HEK293 (cell line): ENCODE data around the gene SYT2.

Experiments used
- CTCF ChIA-PET: fragments of 350-600 bp; formaldehyde crosslinking; extraction: SDS; loops from one replicate; lab custom pipeline; 2021; ENCODE audit warnings: antibody characterized with exemption; lab: Yijun Ruan, JAX
- POLR2A ChIA-PET: fragments of 300-600 bp; formaldehyde crosslinking; extraction: SDS; loops from one replicate; lab custom pipeline; 2020; ENCODE audit warnings: antibody characterized with exemption, inconsistent platforms; lab: Yijun Ruan, JAX
- H3K27ac ChIP-seq: fragments of 200-500 bp; sonication (Bioruptor generic); 2 replicates; pipeline ENCODE4 v1.5.1; 2014; ENCODE audit warnings: low read depth, low read length, control low read depth, inconsistent platforms; ENCODE audit errors: extremely low read depth
- H3K36me3 ChIP-seq, 2 experiments: fragments of 200-500 bp in 1 of 2; sonication (Bioruptor generic) in 1 of 2; 1 replicate in 1 of 2; 2 replicates in 1 of 2; pipeline ENCODE4 v1.5.1; 2014 to 2017; ENCODE audit warnings: inconsistent platforms in 2 of 2, low read length in 2 of 2; ENCODE audit not compliant: control insufficient read depth in 2 of 2, insufficient read depth in 1 of 2
- H3K4me1 ChIP-seq: fragments of 200-500 bp; sonication (Bioruptor generic); 2 replicates; pipeline ENCODE4 v1.5.1; 2014; ENCODE audit warnings: mild to moderate bottlenecking, low read length, inconsistent platforms; ENCODE audit not compliant: control insufficient read depth, insufficient read depth
- H3K4me3 ChIP-seq: 2 replicates; pipeline ENCODE4 v1.5.1; 2011; ENCODE audit warnings: low read depth, mild to moderate bottlenecking, control low read depth, low read length, moderate library complexity
- H3K9me3 ChIP-seq: fragments of 200-500 bp; sonication (Bioruptor generic); 2 replicates; pipeline ENCODE4 v1.5.1; 2014; ENCODE audit warnings: low read depth, low read length, inconsistent platforms; ENCODE audit not compliant: control insufficient read depth, insufficient read depth
- ELK4 ChIP-seq: IDR thresholded peaks from 2 replicates; pipeline ENCODE4 v1.6.1; 2011; ENCODE audit warnings: mild to moderate bottlenecking, low read depth, low read length, borderline replicate concordance
- HOXC10 ChIP-seq: sonication (generic); formaldehyde crosslinking; IDR thresholded peaks from 2 replicates; pipeline ENCODE4 v1.8.1; 2023; ENCODE audit warnings: mild to moderate bottlenecking, missing genetic modification reagents
- KLF9 ChIP-seq: fragments of 450-650 bp; formaldehyde crosslinking; IDR thresholded peaks from 2 replicates; pipeline ENCODE4 v1.5.1; 2016; ENCODE audit warnings: missing biosample characterization, missing genetic modification characterization, low read depth
- TCF7L2 ChIP-seq: IDR thresholded peaks from 2 replicates; pipeline ENCODE4 v1.6.1; 2011; ENCODE audit warnings: low read depth, mild to moderate bottlenecking, inconsistent platforms, low read length, moderate library complexity, borderline replicate concordance
- TRIM28 ChIP-seq: IDR thresholded peaks from 2 replicates; pipeline ENCODE4 v1.6.1; 2011; ENCODE audit warnings: low read length, control low read depth, borderline replicate concordance
- ZBTB20 ChIP-seq: fragments of 450-650 bp; formaldehyde crosslinking; IDR thresholded peaks from 2 replicates; pipeline ENCODE4 v1.5.1; 2016; ENCODE audit warnings: missing biosample characterization, missing genetic modification characterization
- ZFP41 ChIP-seq: fragments of 450-650 bp; formaldehyde crosslinking; IDR thresholded peaks from 2 replicates; pipeline ENCODE4 v1.5.1; 2016; ENCODE audit warnings: missing biosample characterization, missing genetic modification characterization, borderline replicate concordance
- ZFP69B ChIP-seq: fragments of 450-650 bp; formaldehyde crosslinking; IDR thresholded peaks from 2 replicates; pipeline ENCODE4 v1.5.1; 2016; ENCODE audit warnings: missing biosample characterization, missing genetic modification characterization
- ZNF140 ChIP-seq: fragments of 450-650 bp; formaldehyde crosslinking; IDR thresholded peaks from 2 replicates; pipeline ENCODE4 v1.5.1; 2016; ENCODE audit warnings: missing biosample characterization, missing genetic modification characterization
- ZNF157 ChIP-seq: fragments of 450-650 bp; formaldehyde crosslinking; IDR thresholded peaks from 2 replicates; pipeline ENCODE4 v1.5.1; 2016; ENCODE audit warnings: missing biosample characterization, missing genetic modification characterization
- ZNF19 ChIP-seq: fragments of 450-650 bp; formaldehyde crosslinking; IDR thresholded peaks from 2 replicates; pipeline ENCODE4; 2016; ENCODE audit warnings: missing biosample characterization, missing genetic modification characterization, low read depth
- ZNF223 ChIP-seq: fragments of 450-650 bp; formaldehyde crosslinking; IDR thresholded peaks from 2 replicates; pipeline ENCODE4 v1.5.1; 2016; ENCODE audit warnings: missing biosample characterization, missing genetic modification characterization
- ZNF248 ChIP-seq: fragments of 450-650 bp; formaldehyde crosslinking; IDR thresholded peaks from 2 replicates; pipeline ENCODE4 v1.5.1; 2017; ENCODE audit warnings: missing biosample characterization, missing genetic modification characterization
- ZNF26 ChIP-seq: fragments of 450-650 bp; formaldehyde crosslinking; IDR thresholded peaks from 2 replicates; pipeline ENCODE4 v1.5.1; 2016; ENCODE audit warnings: missing biosample characterization, missing genetic modification characterization
- ZNF488 ChIP-seq: fragments of 450-650 bp; formaldehyde crosslinking; IDR thresholded peaks from 2 replicates; pipeline ENCODE4 v1.5.1; 2016; ENCODE audit warnings: missing biosample characterization, missing genetic modification characterization
- ZNF513 ChIP-seq: fragments of 450-650 bp; IDR thresholded peaks from 2 replicates; pipeline ENCODE4 v1.5.1; 2018; ENCODE audit warnings: missing biosample characterization, missing genetic modification characterization
- ZNF580 ChIP-seq: fragments of 450-650 bp; formaldehyde crosslinking; IDR thresholded peaks from 2 replicates; pipeline ENCODE4 v1.5.1; 2016; ENCODE audit warnings: missing biosample characterization, missing genetic modification characterization
- ZNF585B ChIP-seq: fragments of 450-650 bp; formaldehyde crosslinking; IDR thresholded peaks from 2 replicates; pipeline ENCODE4 v1.5.1; 2016; ENCODE audit warnings: missing biosample characterization, missing genetic modification characterization
- ZNF624 ChIP-seq: fragments of 450-650 bp; formaldehyde crosslinking; IDR thresholded peaks from 2 replicates; pipeline ENCODE4 v1.5.1; 2017; ENCODE audit warnings: missing biosample characterization, missing genetic modification characterization
- ZNF677 ChIP-seq: fragments of 450-650 bp; IDR thresholded peaks from 2 replicates; pipeline ENCODE4 v1.5.0; 2018; ENCODE audit warnings: missing biosample characterization, mild to moderate bottlenecking, missing genetic modification characterization, moderate library complexity

The SYT2 gene

GRCh38 chr1:202685641-202686040, 24.6 kb downstream of the SYT2 start:
- CTCF ChIA-PET: interaction anchor here (1.7 to 1.9 kb wide), 2 partner anchors 27 to 34 kb away, joined by 3 to 6 read pairs; no protein-coding TSS in a partner anchor
- no peak for TF ChIP-seq ZNF248 (tag by site-specific recombination)
- TF ChIP-seq ZNF585B (tag by site-specific recombination): no peak
- TF ChIP-seq ZNF488 (tag by site-specific recombination): no peak
- no peak for TF ChIP-seq ZNF19 (tag by site-specific recombination)
- TF ChIP-seq ZBTB20 (tag by site-specific recombination): no peak
- TF ChIP-seq ZNF26 (tag by site-specific recombination): no peak
- no peak for TF ChIP-seq ZNF580 (tag by site-specific recombination)
- no peak for TF ChIP-seq TRIM28
- no peak for TF ChIP-seq ZNF223
- TF ChIP-seq, all 188 proteins: peak for 0
- POLR2A ChIA-PET: no interaction called here
- Histone ChIP-seq H3K9me3 (no peaks in the 10 kb centered on the region), H3K36me3 (no peaks in the 10 kb centered on the region), H3K4me1 (no peaks in the 10 kb centered on the region), H3K4me3 (no peak overlapping the region), H3K27ac (no peak overlapping the region)

- TF ChIP-seq ZFP41 (tag by site-specific recombination) (no peak), ZFP69B (tag by site-specific recombination) (no peak), ZNF624 (tag by site-specific recombination) (no peak), ZNF140 (tag by site-specific recombination) (no peak), HOXC10 (CRISPR knock-in tag) (no peak), KLF9 (tag by site-specific recombination) (no peak), TCF7L2 (no peak), ZNF677 (tag by site-specific recombination) (no peak), ELK4 (no peak), ZNF223 (no peak)
- Histone ChIP-seq H3K4me1 (no peaks in the 10 kb centered on the region), H3K4me3 (no peak overlapping the region), H3K27ac (no peak overlapping the region), H3K36me3 (no peaks in the 10 kb centered on the region), H3K9me3 (no peaks in the 10 kb centered on the region)
- ChIA-PET CTCF (no interaction called here), POLR2A (no interaction called here)
These were observed 25.5 kb downstream of the SYT2 start for GRCh38 chr1:202684716-202685115.

GRCh38 chr1:202683029-202683428, 27.2 kb downstream of the SYT2 start:
- ChIA-PET CTCF (interaction anchor here (1.2 kb wide), 1 partner anchor 22 kb away, joined by 3 read pairs; no protein-coding TSS in a partner anchor), POLR2A (no interaction called here)
- no peaks in the 10 kb centered on the region for H3K36me3 ChIP-seq
- no peaks in the 10 kb centered on the region for H3K9me3 ChIP-seq
- H3K4me3 ChIP-seq: no peak overlapping the region
- H3K27ac ChIP-seq: no peak overlapping the region
- TF ChIP-seq ZNF513 (no peak), ZNF157 (peak; percentile 72)
- no peaks in the 10 kb centered on the region for H3K4me1 ChIP-seq
